PC-9 (cell line): ENCODE results near the gene CTNNBL1. TPM values are rescaled to one million over a fixed set of nuclear protein-coding genes. Genes with fewer than 3 reads are reported as not detected.

ENCODE experiments used
- BruUV-seq: library from RNA; stranded (reverse); fragments of 400-500 nt; replicated peaks from 2 replicates; lab custom pipeline; 2021; lab: Mats Ljungman, UMichigan
- CTCF ChIA-PET: fragments of 300-600 bp; sonication (Branson Sonifier 250); formaldehyde crosslinking; loops from one replicate; lab custom pipeline; 2022; ENCODE audit warnings: antibody characterized with exemption; lab: Charles Lee
- POLR2A ChIA-PET: fragments of 300-600 bp; sonication (Branson Sonifier 250); formaldehyde crosslinking; loops from one replicate; lab custom pipeline; 2022; ENCODE audit warnings: antibody characterized with exemption; ENCODE audit not compliant: unreplicated experiment; lab: Charles Lee
- DNase-seq, 2 experiments: peaks; one replicate each; pipeline versions ENCODE4 v3.0.0 to v3.0.0-alpha.2; 2015 to 2022; ENCODE audit warnings: mixed read lengths in 1 of 2
- H2AFZ ChIP-seq: fragments of 200-600 bp; sonication (generic); 2 replicates; pipeline ENCODE4 v1.8.1; 2017; ENCODE audit warnings: antibody characterized with exemption
- H3F3A ChIP-seq: fragments of 200-600 bp; sonication (generic); 2 replicates; pipeline ENCODE4 v1.8.1; 2017; ENCODE audit warnings: antibody characterized with exemption, mild to moderate bottlenecking, low read depth; ENCODE audit not compliant: insufficient read depth
- H3K27ac ChIP-seq: fragments of 200-600 bp; sonication (generic); 2 replicates; pipeline ENCODE4 v1.6.1; 2016; ENCODE audit warnings: mixed run types
- H3K27me3 ChIP-seq: fragments of 200-600 bp; sonication (generic); 2 replicates; pipeline ENCODE4 v1.6.1; 2016; ENCODE audit warnings: low read depth, mixed run types; ENCODE audit not compliant: insufficient read depth
- H3K36me3 ChIP-seq: fragments of 200-600 bp; sonication (generic); 2 replicates; pipeline ENCODE4 v1.6.1; 2016; ENCODE audit warnings: low read depth, mixed run types
- H3K4me1 ChIP-seq: fragments of 200-600 bp; sonication (generic); replicated peaks from 2 replicates; pipeline ENCODE4 v1.6.1; 2016; ENCODE audit warnings: mixed run types; ENCODE audit not compliant: insufficient read depth
- H3K4me2 ChIP-seq: fragments of 200-600 bp; sonication (generic); 2 replicates; pipeline ENCODE4 v1.6.1; 2017; ENCODE audit warnings: mixed run types
- H3K4me3 ChIP-seq: fragments of 200-600 bp; sonication (generic); 2 replicates; pipeline ENCODE4 v1.6.1; 2016; ENCODE audit warnings: mixed run types
- H3K79me2 ChIP-seq: fragments of 200-600 bp; sonication (generic); 2 replicates; pipeline ENCODE4 v1.6.1; 2017; ENCODE audit warnings: low read depth, mixed run types
- H3K9me2 ChIP-seq: fragments of 200-600 bp; sonication (generic); 2 replicates; pipeline ENCODE4 v1.8.1; 2017; ENCODE audit warnings: mild to moderate bottlenecking; ENCODE audit not compliant: insufficient read depth
- H3K9me3 ChIP-seq: fragments of 200-600 bp; sonication (generic); 2 replicates; pipeline ENCODE4 v1.8.1; 2016; ENCODE audit warnings: low read depth; ENCODE audit not compliant: insufficient read depth
- H4K20me1 ChIP-seq: fragments of 200-600 bp; sonication (generic); 2 replicates; pipeline ENCODE4 v1.8.1; 2017; ENCODE audit not compliant: insufficient read depth
- EZH2 ChIP-seq: fragments of 200-600 bp; sonication (generic); IDR thresholded peaks from 2 replicates; pipeline ENCODE4 v1.8.0; 2017; ENCODE audit warnings: antibody characterized with exemption, low read depth
- intact Hi-C: fragments of 100-400 bp; cut with micrococcal nuclease; formaldehyde crosslinking; loops from one replicate; pipeline ENCODE4 v1.10.0; 2022; ENCODE audit not compliant: unreplicated experiment
- total RNA-seq: library from RNA; stranded (reverse); gene quantifications from 2 replicates; pipeline ENCODE4 v1.2.3, GENCODE V29; 2021
- TF ChIP-seq, protein P1 (sequence below): fragments of 200-600 bp; sonication (generic); conservative IDR thresholded peaks from 2 replicates; pipeline ENCODE4 v1.6.1; 2017; ENCODE audit warnings: mixed run types, antibody characterized with exemption, mild to moderate bottlenecking, moderate library complexity

Gene CTNNBL1
- total RNA-seq, 1 experiment from 2014 or later, result 83.5 TPM

GRCh38 chr20:37650661-37651060, 43.2 kb upstream of the CTNNBL1 start:
- POLR2A ChIA-PET, result no interaction called here
- BruUV-seq, result no TSS peak

DNA sequence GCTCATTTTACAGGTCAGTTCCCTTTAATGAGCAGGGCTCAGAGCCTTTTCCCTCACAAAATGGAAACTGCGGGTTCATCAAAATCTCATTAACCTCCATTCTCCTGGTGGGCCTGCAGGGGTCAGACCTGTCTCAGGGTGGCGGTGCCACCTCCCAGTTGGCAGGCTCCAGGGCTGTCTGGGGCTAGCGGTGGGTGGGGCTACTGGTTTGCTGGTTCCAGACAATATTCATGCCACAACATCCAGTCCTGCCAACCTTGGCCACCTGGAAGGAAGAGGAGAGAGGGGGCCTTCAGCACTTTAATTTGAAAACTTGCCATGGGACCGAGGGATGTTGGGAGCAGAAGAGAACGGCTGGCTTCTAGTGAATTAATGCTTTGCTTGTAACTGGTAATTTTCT, 41.9 kb upstream of the CTNNBL1 start:
- DNase-seq, result peak in 1 of 2 experiments; percentile 68
- ChIA-PET POLR2A (no interaction called here), CTCF (no interaction called here)
- TF ChIP-seq, protein P1, sequence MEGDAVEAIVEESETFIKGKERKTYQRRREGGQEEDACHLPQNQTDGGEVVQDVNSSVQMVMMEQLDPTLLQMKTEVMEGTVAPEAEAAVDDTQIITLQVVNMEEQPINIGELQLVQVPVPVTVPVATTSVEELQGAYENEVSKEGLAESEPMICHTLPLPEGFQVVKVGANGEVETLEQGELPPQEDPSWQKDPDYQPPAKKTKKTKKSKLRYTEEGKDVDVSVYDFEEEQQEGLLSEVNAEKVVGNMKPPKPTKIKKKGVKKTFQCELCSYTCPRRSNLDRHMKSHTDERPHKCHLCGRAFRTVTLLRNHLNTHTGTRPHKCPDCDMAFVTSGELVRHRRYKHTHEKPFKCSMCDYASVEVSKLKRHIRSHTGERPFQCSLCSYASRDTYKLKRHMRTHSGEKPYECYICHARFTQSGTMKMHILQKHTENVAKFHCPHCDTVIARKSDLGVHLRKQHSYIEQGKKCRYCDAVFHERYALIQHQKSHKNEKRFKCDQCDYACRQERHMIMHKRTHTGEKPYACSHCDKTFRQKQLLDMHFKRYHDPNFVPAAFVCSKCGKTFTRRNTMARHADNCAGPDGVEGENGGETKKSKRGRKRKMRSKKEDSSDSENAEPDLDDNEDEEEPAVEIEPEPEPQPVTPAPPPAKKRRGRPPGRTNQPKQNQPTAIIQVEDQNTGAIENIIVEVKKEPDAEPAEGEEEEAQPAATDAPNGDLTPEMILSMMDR, result peak; percentile 67
- no peak for TF ChIP-seq EZH2
- H3F3A ChIP-seq, result no peaks in the 10 kb centered on the region
- H2AFZ ChIP-seq, result no peak overlapping the region
- BruUV-seq, result no TSS peak
- peaks cover 6% of the 10 kb centered on the region for H3K27me3 ChIP-seq
- intact Hi-C loops, result loop anchor here (1.0 to 10.0 kb wide), 4 partner anchors 243 to 571 kb away; no protein-coding TSS in a partner anchor
- no peaks in the 10 kb centered on the region for H4K20me1 ChIP-seq
- H3K4me2 ChIP-seq, result no peak overlapping the region
- H3K36me3 ChIP-seq, result no peaks in the 10 kb centered on the region
- H3K9me3 ChIP-seq, result no peaks in the 10 kb centered on the region
- no peaks in the 10 kb centered on the region for H3K79me2 ChIP-seq
- no peak overlapping the region for H3K4me3 ChIP-seq
- no peaks in the 10 kb centered on the region for H3K4me1 ChIP-seq
- no peaks in the 10 kb centered on the region for H3K9me2 ChIP-seq
- H3K27ac ChIP-seq, result no peak overlapping the region

More at GRCh38 chr20:37650661-37651060, 43.2 kb upstream of the CTNNBL1 start:
- intact Hi-C loops, result loop anchor here (10.0 kb wide), 2 partner anchors 244 to 404 kb away; no protein-coding TSS in a partner anchor
- Histone ChIP-seq H3K4me3 (no peak overlapping the region), H3K9me3 (no peaks in the 10 kb centered on the region), H3K36me3 (no peaks in the 10 kb centered on the region), H3K9me2 (no peaks in the 10 kb centered on the region), H3K4me2 (no peak overlapping the region), H2AFZ (no peak overlapping the region), H3K79me2 (no peaks in the 10 kb centered on the region), H4K20me1 (no peaks in the 10 kb centered on the region), H3K27ac (no peak overlapping the region), H3F3A (no peaks in the 10 kb centered on the region), H3K4me1 (no peaks in the 10 kb centered on the region), H3K27me3 (peaks cover 19% of the 10 kb centered on the region)
- TF ChIP-seq, protein P1, result no peak
- TF ChIP-seq EZH2, result no peak
- DNase-seq, result no peak
- CTCF ChIA-PET, result no interaction called here

DNA sequence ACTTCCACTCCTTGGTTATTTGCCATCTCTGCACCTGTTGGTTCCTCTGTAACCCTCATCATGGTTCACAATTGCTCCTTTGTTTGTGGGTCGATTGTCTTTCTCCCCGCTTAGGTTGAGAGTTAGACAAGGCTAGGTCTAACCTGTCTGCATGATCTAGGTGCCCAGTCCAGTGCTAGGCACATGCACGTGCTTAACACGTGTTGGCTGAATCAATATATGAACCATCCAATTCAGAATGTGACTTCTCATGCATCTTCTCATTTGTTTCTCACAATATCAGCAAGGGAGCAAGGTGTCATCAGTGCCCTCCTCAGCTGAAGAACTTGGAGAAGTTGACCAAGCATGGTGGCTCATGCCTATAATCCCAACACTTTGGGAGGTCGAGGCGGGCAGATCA, 36.9 kb upstream of the CTNNBL1 start:
- ChIA-PET CTCF (no interaction called here), POLR2A (no interaction called here)
- Histone ChIP-seq H3K9me3 (no peaks in the 10 kb centered on the region), H3K4me2 (no peak overlapping the region), H3K79me2 (no peaks in the 10 kb centered on the region), H3K27ac (no peak overlapping the region), H3K36me3 (no peaks in the 10 kb centered on the region), H4K20me1 (no peaks in the 10 kb centered on the region), H2AFZ (no peak overlapping the region), H3K9me2 (no peaks in the 10 kb centered on the region), H3F3A (no peaks in the 10 kb centered on the region), H3K4me3 (no peak overlapping the region), H3K27me3 (no peaks in the 10 kb centered on the region), H3K4me1 (no peaks in the 10 kb centered on the region)
- no TSS peak for BruUV-seq
- intact Hi-C loops, result loop anchor here (10.0 kb wide), 2 partner anchors 238 to 398 kb away; no protein-coding TSS in a partner anchor
- no peak for TF ChIP-seq EZH2
- TF ChIP-seq, protein P1, result no peak
- DNase-seq, result no peak
